GM18951 (cell line): ENCODE results near the gene POLR2E.

Experiments
- POLR2A ChIP-seq: IDR thresholded peaks from 4 replicates; pipeline ENCODE4 v1.6.1; 2011; ENCODE audit warnings: mild to moderate bottlenecking; ENCODE audit not compliant: insufficient read length, insufficient read depth; ENCODE audit errors: extremely low read depth
- in situ Hi-C: fragments of 300-500 bp; cut with MboI; formaldehyde crosslinking; loops from one replicate; pipeline ENCODE4 v1.12.0; 2022; ENCODE audit warnings: low sequenced_read_pairs, mixed read lengths, inconsistent platforms; ENCODE audit not compliant: unreplicated experiment

POLR2E gene

GRCh38 chr19:1063030-1063908 is 31.9 kb downstream of the POLR2E start:
- no peak for TF ChIP-seq POLR2A
- in situ Hi-C loops: no loop called here

DNA sequence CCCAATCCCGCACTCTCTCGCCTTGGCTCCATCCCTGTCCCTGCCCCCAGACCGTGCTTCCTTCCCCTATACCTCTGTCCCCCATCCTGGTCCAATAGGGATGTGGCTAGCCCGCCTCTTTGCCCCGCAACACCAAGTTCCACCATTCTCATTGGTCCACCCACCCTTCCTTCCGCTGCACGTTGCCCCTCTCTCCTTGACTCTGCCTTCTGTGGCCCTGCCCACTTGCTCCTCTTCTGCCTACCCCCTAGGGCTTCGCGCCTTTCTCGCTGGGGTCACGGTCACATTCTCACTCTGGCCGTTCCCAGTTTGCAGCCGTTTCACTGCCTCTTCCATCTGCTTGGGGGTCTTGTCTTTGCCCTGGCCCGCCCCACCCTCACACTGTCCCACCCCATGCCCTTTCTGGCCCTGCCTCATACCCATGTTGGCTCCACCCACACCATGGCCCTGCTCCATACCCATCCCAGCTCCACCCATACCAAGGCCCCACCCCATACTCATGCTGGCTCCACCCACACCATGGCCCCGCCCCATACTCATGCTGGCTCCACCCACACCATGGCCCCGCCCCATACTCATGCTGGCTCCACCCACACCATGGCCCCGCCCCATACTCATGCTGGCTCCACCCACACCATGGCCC is 32.7 kb downstream of the POLR2E start:
- TF ChIP-seq POLR2A: no peak
- in situ Hi-C loops: no loop called here

GRCh38 chr19:1061987-1062386 is 33.2 kb downstream of the POLR2E start:
- in situ Hi-C loops: no loop called here
- TF ChIP-seq POLR2A: no peak

- in situ Hi-C loops: no loop called here
- TF ChIP-seq POLR2A: no peak
These were observed 34.5 kb downstream of the POLR2E start for GRCh38 chr19:1060689-1061088.

- no peak for TF ChIP-seq POLR2A
These were observed 37.1 kb downstream of the POLR2E start for GRCh38 chr19:1058112-1058511.

GRCh38 chr19:1057176-1057855 is 37.9 kb downstream of the POLR2E start:
- in situ Hi-C loops: no loop called here
- TF ChIP-seq POLR2A: no peak

More at GRCh38 chr19:1058112-1058511, 37.1 kb downstream of the POLR2E start:
- in situ Hi-C loops: no loop called here

DNA sequence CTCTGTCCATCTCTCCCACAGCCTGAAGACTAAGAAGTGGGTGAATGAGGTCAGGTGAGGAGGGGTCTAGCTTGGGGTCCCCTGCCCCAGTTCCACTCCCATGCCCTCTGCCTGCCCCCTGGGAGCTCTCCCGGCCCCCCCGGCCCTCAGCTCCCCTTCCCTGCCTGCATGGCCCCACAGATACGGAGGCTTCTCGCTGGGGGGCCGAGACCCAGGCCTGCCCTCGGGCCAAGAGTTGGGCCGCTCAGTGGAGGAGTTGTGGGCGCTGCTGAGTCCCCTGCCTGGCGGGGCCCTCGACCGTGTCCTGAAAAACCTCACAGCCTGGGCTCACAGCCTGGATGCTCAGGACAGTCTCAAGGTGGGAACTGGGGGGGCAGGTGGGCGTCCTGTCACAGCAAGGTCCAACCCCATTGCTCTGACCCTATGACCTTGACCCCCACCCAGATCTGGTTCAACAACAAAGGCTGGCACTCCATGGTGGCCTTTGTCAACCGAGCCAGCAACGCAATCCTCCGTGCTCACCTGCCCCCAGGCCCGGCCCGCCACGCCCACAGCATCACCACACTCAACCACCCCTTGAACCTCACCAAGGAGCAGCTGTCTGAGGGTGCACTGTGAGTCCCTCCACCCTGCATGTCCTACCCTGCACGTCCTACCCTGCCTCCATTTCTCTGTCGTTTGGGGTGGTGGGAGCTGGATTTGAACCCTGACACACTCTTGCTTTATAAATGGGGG is 39.1 kb downstream of the POLR2E start:
- no peak for TF ChIP-seq POLR2A
- in situ Hi-C loops: no loop called here

- no peak for TF ChIP-seq POLR2A
- in situ Hi-C loops: no loop called here
These were observed 40.1 kb downstream of the POLR2E start for GRCh38 chr19:1055028-1055425.

DNA sequence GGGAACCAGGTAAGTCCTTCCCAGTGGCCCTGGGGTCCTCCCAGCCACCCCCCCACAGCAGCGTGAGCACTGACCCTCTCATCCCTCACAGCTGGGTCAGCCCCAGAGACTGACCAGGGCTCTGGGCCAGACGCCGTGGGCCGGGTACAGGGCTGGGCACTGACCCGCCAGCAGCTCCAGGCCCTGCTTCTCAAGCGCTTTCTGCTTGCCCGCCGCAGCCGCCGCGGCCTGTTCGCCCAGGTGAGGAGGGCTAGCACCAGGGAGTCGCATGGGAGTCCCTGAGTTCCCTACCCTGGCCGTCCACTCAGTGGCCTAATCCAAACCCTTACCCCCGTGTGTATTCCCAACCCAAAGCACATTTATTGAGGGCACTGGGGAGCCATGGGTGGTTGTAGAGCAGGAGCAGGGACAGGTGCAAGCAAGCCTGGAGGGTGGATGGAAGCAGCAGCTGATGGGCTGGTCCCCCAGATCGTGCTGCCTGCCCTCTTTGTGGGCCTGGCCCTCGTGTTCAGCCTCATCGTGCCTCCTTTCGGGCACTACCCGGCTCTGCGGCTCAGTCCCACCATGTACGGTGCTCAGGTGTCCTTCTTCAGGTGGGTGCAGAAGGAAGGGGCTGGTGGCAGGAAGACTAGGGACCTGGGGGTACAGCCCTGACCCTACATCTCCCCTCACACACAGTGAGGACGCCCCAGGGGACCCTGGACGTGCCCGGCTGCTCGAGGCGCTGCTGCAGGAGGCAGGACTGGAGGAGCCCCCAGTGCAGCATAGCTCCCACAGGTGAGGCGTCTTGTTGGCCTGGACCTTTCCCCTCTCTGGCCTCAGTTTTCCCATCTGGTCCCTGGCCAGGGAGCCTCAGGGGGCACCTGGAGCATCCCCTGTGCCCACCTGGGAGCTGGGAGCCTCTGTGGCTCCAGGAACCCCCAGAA is 40.8 kb downstream of the POLR2E start:
- in situ Hi-C loops: no loop called here
- no peak for TF ChIP-seq POLR2A

DNA sequence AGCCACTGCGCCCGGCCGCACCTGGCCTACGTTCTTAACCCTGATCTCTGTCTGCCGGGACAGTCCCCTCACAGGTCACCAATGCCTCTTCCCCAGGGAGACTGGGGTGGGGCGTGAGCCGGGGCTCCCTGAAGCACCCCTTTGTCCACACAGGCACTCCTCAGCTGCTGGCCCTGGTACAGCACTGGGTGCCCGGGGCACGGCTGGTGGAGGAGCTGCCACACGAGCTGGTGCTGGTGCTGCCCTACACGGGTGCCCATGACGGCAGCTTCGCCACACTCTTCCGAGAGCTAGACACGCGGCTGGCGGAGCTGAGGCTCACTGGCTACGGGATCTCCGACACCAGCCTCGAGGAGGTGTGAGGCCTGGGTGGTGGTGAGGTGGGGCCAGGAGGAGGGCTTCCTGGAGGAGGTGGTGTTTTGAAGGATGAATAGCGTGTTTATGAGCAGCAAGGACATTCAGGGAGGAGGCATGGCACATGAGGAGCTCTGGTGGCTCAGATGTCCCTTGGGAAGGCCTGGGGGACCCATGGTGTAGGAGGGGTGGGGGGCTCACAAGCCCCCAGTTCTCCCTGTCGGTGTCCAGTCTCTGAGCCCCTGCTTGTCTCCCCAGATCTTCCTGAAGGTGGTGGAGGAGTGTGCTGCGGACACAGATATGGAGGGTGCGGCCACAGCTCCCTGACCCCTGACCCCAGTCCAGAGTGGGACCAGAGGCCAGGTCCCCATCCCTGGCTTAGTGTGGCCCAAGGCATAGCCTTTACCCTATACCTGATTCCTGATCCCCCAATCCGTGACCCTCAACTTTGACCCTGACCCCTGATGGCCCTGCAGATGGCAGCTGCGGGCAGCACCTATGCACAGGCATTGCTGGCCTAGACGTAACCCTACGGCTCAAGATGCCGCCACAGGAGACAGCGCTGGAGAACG is 41.7 kb downstream of the POLR2E start:
- in situ Hi-C loops: no loop called here
- TF ChIP-seq POLR2A: no peak

GRCh38 chr19:1052349-1052975 is 42.7 kb downstream of the POLR2E start:
- in situ Hi-C loops: no loop called here
- no peak for TF ChIP-seq POLR2A
